Measurements from ENCODE around the gene MRPL11. TPM values are rescaled to one million over a fixed set of nuclear protein-coding genes. Genes with fewer than 3 reads are reported as not detected.

The MRPL11 gene
- total RNA-seq, 1 experiment from 2014 or later, result 69.1 TPM

DNA sequence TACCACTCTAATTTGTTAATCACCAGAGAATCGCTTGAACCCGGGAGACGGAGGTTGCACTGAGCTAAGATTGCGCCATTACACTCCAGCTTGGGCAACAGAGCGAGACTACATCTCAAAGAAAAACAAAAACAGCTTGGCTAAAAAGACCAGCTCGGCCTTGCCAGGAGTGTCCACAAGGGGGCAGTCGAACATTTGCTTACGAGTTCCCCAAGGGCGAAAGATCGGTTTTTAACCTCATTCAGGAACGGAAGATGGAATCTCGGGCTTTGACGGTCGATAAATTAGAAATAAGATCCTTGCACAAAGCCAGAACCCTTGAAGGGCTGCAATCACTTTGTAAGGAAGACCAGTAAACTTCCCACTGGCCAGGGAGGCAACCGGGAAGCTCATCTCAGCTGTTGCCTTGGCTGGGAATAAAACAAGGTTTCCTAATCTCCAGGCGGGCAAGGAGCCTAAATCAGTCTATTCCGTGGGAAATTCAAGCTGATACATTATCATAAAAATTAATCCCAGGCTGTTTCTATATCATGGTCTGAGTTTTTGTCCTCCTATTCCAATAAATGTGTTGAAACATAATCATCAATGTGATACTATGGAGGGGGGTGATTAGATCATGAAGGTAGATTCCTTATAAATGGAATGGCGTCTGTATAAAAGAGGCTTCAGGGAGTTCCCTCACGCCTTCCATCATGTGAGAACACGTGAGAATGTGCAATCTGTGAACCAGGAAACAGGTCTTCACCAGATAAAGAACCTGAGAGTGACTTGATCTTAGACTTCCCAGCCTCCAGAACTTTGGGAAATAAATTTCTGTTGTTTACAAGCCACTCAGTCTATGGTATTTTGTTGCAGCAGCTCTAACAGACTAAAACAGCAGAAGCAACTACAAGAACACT, 52.2 kb downstream of the MRPL11 start:
- Mint-ChIP-seq H3K27ac (ENCODE audit: low read depth, unreplicated experiment) (peak overlapping the region; percentile 21), H3K9me3 (ENCODE audit: unreplicated experiment) (no peaks in the 10 kb centered on the region), H3K36me3 (ENCODE audit: insufficient read depth, unreplicated experiment) (no peaks in the 10 kb centered on the region), H3K27me3 (ENCODE audit: insufficient read depth, unreplicated experiment) (peaks cover 16% of the 10 kb centered on the region), H3K4me1 (ENCODE audit: insufficient read depth, unreplicated experiment) (peaks cover 6% of the 10 kb centered on the region), H3K4me3 (ENCODE audit: unreplicated experiment) (peak overlapping the region; percentile 38)
- intact Hi-C loops (cut with micrococcal nuclease), result loop anchor here (1.0 kb wide), 1 partner anchor 74 kb away; no protein-coding TSS in a partner anchor
- TF ChIP-seq, protein P1, sequence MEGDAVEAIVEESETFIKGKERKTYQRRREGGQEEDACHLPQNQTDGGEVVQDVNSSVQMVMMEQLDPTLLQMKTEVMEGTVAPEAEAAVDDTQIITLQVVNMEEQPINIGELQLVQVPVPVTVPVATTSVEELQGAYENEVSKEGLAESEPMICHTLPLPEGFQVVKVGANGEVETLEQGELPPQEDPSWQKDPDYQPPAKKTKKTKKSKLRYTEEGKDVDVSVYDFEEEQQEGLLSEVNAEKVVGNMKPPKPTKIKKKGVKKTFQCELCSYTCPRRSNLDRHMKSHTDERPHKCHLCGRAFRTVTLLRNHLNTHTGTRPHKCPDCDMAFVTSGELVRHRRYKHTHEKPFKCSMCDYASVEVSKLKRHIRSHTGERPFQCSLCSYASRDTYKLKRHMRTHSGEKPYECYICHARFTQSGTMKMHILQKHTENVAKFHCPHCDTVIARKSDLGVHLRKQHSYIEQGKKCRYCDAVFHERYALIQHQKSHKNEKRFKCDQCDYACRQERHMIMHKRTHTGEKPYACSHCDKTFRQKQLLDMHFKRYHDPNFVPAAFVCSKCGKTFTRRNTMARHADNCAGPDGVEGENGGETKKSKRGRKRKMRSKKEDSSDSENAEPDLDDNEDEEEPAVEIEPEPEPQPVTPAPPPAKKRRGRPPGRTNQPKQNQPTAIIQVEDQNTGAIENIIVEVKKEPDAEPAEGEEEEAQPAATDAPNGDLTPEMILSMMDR (IDR thresholded peaks at IDR 0.05; ENCODE audit: unreplicated experiment), result peak; percentile 77
- BruUV-seq (replicated peaks), result no TSS peak
- peak; percentile 89 for DNase-seq (ENCODE audit: unreplicated experiment)
- CTCF ChIA-PET, result interaction anchor here (0.5 to 3.6 kb wide), 35 partner anchors 9 to 382 kb away, joined by 3 to 38 read pairs (median 4); partner anchors contain the start of genes BRMS1, MRPL11, RBM4B and SLC29A2
- POLR2A ChIA-PET, result interaction anchor here (0.5 to 1.8 kb wide), 16 partner anchors 13 to 292 kb away, joined by 3 to 7 read pairs (median 4); partner anchors contain the start of genes BRMS1, DPP3, MRPL11 and RBM14

Other genes starting within 250 kb of the MRPL11 start
- 51.4 and 73.5 TPM in 2 replicates for gene KLC2, start 181.1 kb downstream of the MRPL11 start, total RNA-seq (2022)
- gene RAB1B, start 170.2 kb downstream of the MRPL11 start, total RNA-seq (2022), result 73.4 and 87.0 TPM in 2 replicates
- 1.4 and 1.6 TPM in 2 replicates for gene CNIH2, start 160.7 kb downstream of the MRPL11 start, total RNA-seq (2022)
- gene YIF1A, start 149.7 kb downstream of the MRPL11 start, total RNA-seq (2022), result 143 and 144 TPM in 2 replicates
- 0.12 TPM in 1 of 2 replicates, not detected in the other for gene TMEM151A, start 147.0 kb downstream of the MRPL11 start, total RNA-seq (2022)
- gene CD248, start 121.8 kb downstream of the MRPL11 start, total RNA-seq (2022), result not detected in 2 replicates
- 38.7 and 50.2 TPM in 2 replicates for gene RIN1, start 102.4 kb downstream of the MRPL11 start, total RNA-seq (2022)
- gene BRMS1, start 93.7 kb downstream of the MRPL11 start, total RNA-seq (2022), result 53.2 and 55.4 TPM in 2 replicates
- 6.7 and 8.6 TPM in 2 replicates for gene B4GAT1, start 91.2 kb downstream of the MRPL11 start, total RNA-seq (2022)
- gene SLC29A2, start 67.1 kb downstream of the MRPL11 start, total RNA-seq (2022), result 3.6 and 7.0 TPM in 2 replicates
- not detected in 2 replicates for gene NPAS4, start 17.8 kb downstream of the MRPL11 start, total RNA-seq (2022)
- gene PELI3, start 28.1 kb upstream of the MRPL11 start, total RNA-seq (2022), result 5.0 and 6.1 TPM in 2 replicates
- gene DPP3, start 41.6 kb upstream of the MRPL11 start, total RNA-seq (2022), result 34.4 and 40.9 TPM in 2 replicates
- gene BBS1, start 71.8 kb upstream of the MRPL11 start, total RNA-seq (2022), result 31.7 and 33.9 TPM in 2 replicates
- 11.1 and 12.4 TPM in 2 replicates for gene ZDHHC24, start 107.2 kb upstream of the MRPL11 start, total RNA-seq (2022)
- gene ACTN3, start 108.1 kb upstream of the MRPL11 start, total RNA-seq (2022), result not detected in 2 replicates
- 8.6 and 11.8 TPM in 2 replicates for gene CTSF, start 129.8 kb upstream of the MRPL11 start, total RNA-seq (2022)
- gene CCDC87, start 154.2 kb upstream of the MRPL11 start, total RNA-seq (2022), result not detected in 2 replicates
- gene CCS, start 154.3 kb upstream of the MRPL11 start, total RNA-seq (2022), result 25.8 and 34.4 TPM in 2 replicates
- gene RBM14, start 177.8 kb upstream of the MRPL11 start, total RNA-seq (2022), result 78.1 and 88.3 TPM in 2 replicates
- gene RBM4, start 199.9 kb upstream of the MRPL11 start, total RNA-seq (2022), result 171 and 172 TPM in 2 replicates
- gene RBM4B, start 239.0 kb upstream of the MRPL11 start, total RNA-seq (2022), result 9.5 and 13.5 TPM in 2 replicates

Measured in MCF 10A (cell line).